GM18868 (cell line): ENCODE measurements around the gene ZNF41.

Experiments
- ATAC-seq: cut with Tn5 transposase; IDR thresholded peaks from one replicate; pipeline ENCODE4 v1.9.1; 2021; ENCODE audit warnings: mild to moderate bottlenecking, moderate library complexity; ENCODE audit not compliant: unreplicated experiment

Gene ZNF41

DNA sequence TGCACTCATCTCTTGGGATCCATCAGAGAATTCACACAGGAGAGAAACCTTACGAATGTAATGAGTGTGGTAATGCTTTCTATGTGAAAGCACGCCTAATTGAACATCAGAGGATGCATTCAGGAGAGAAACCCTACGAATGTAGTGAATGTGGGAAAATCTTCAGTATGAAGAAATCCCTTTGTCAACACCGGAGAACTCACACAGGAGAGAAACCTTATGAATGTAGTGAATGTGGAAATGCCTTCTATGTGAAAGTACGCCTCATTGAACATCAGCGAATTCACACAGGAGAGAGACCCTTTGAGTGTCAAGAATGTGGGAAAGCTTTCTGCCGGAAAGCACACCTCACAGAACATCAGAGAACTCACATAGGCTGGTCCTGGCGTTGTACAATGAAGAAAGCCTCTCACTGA lies 69.8 kb downstream of the ZNF41 start:
- ATAC-seq = no peak
